ENCODE measurements around the gene TNXB.
"Not testable (repeated sequence)": the region's sequence is repeated elsewhere in the genome, so short reads cannot be mapped to it uniquely, and the experiment has no call there.

The TNXB gene

GRCh38 chr6:32149932-32150870, 41.1 kb upstream of the TNXB start:
- Histone ChIP-seq H3K27me3 (ENCODE audit: control insufficient read depth, insufficient read depth, low read length) (peaks cover 41% of the 10 kb centered on the region), H3K27ac (ENCODE audit: low read depth, low read length) (no peak overlapping the region), H3K4me3 (ENCODE audit: low read depth, low read length) (peak overlapping the region; percentile 57), H3K9ac (ENCODE audit: low read depth, low read length) (no peak overlapping the region), H3K4me1 (ENCODE audit: control insufficient read depth, insufficient read depth, low read length) (peaks cover 39% of the 10 kb centered on the region), H3K36me3 (ENCODE audit: control insufficient read depth, insufficient read depth, low read length) (peaks cover 1% of the 10 kb centered on the region; the same call in 1 of the 2 replicates), H3K9me3 (ENCODE audit: control insufficient read depth, insufficient read depth, low read length) (no peaks in the 10 kb centered on the region)

GRCh38 chr6:32149092-32149755, 40.1 kb upstream of the TNXB start:
- H3K4me3 ChIP-seq (ENCODE audit: low read depth, low read length) = peak overlapping the region; percentile 61
- H3K27me3 ChIP-seq (ENCODE audit: control insufficient read depth, insufficient read depth, low read length) = peaks cover 41% of the 10 kb centered on the region
- H3K27ac ChIP-seq (ENCODE audit: low read depth, low read length) = no peak overlapping the region
- no peaks in the 10 kb centered on the region for H3K9me3 ChIP-seq (ENCODE audit: control insufficient read depth, insufficient read depth, low read length)
- H3K36me3 ChIP-seq (ENCODE audit: control insufficient read depth, insufficient read depth, low read length) = no peaks in the 10 kb centered on the region
- peaks cover 39% of the 10 kb centered on the region for H3K4me1 ChIP-seq (ENCODE audit: control insufficient read depth, insufficient read depth, low read length)
- H3K9ac ChIP-seq (ENCODE audit: low read depth, low read length) = no peak overlapping the region

- Histone ChIP-seq H3K9ac (ENCODE audit: low read depth, low read length) (no peak overlapping the region), H3K27ac (ENCODE audit: low read depth, low read length) (no peak overlapping the region), H3K36me3 (ENCODE audit: control insufficient read depth, insufficient read depth, low read length) (no peaks in the 10 kb centered on the region), H3K27me3 (ENCODE audit: control insufficient read depth, insufficient read depth, low read length) (peaks cover 41% of the 10 kb centered on the region), H3K4me3 (ENCODE audit: low read depth, low read length) (peak overlapping the region; percentile 61), H3K9me3 (ENCODE audit: control insufficient read depth, insufficient read depth, low read length) (no peaks in the 10 kb centered on the region), H3K4me1 (ENCODE audit: control insufficient read depth, insufficient read depth, low read length) (peaks cover 39% of the 10 kb centered on the region)
Observed at GRCh38 chr6:32148289-32149091, 39.4 kb upstream of the TNXB start.

GRCh38 chr6:32147401-32148132, 38.4 kb upstream of the TNXB start:
- H3K4me1 ChIP-seq (ENCODE audit: control insufficient read depth, insufficient read depth, low read length) = peaks cover 32% of the 10 kb centered on the region
- H3K27me3 ChIP-seq (ENCODE audit: control insufficient read depth, insufficient read depth, low read length) = peaks cover 36% of the 10 kb centered on the region
- H3K36me3 ChIP-seq (ENCODE audit: control insufficient read depth, insufficient read depth, low read length) = no peaks in the 10 kb centered on the region
- no peaks in the 10 kb centered on the region for H3K9me3 ChIP-seq (ENCODE audit: control insufficient read depth, insufficient read depth, low read length)
- H3K9ac ChIP-seq (ENCODE audit: low read depth, low read length) = no peak overlapping the region
- no peak overlapping the region for H3K27ac ChIP-seq (ENCODE audit: low read depth, low read length)
- peak overlapping the region; percentile 56; the same call in 1 of the 2 replicates for H3K4me3 ChIP-seq (ENCODE audit: low read depth, low read length)

- peaks cover 28% of the 10 kb centered on the region for H3K27me3 ChIP-seq (ENCODE audit: control insufficient read depth, insufficient read depth, low read length)
- no peaks in the 10 kb centered on the region for H3K36me3 ChIP-seq (ENCODE audit: control insufficient read depth, insufficient read depth, low read length)
Observed at GRCh38 chr6:32146687-32147086, 37.5 kb upstream of the TNXB start.

GRCh38 chr6:32146287-32146686, 37.1 kb upstream of the TNXB start:
- Histone ChIP-seq H3K9ac (ENCODE audit: low read depth, low read length) (peak overlapping the region; percentile 4; the same call in 1 of the 2 replicates), H3K4me1 (ENCODE audit: control insufficient read depth, insufficient read depth, low read length) (peaks cover 24% of the 10 kb centered on the region), H3K4me3 (ENCODE audit: low read depth, low read length) (no peak overlapping the region; the same call in 1 of the 2 replicates), H3K9me3 (ENCODE audit: control insufficient read depth, insufficient read depth, low read length) (no peaks in the 10 kb centered on the region), H3K27ac (ENCODE audit: low read depth, low read length) (no peak overlapping the region), H3K36me3 (ENCODE audit: control insufficient read depth, insufficient read depth, low read length) (no peaks in the 10 kb centered on the region), H3K27me3 (ENCODE audit: control insufficient read depth, insufficient read depth, low read length) (peaks cover 25% of the 10 kb centered on the region)

More at GRCh38 chr6:32146687-32147086, 37.5 kb upstream of the TNXB start:
- peak overlapping the region; percentile 4; the same call in 1 of the 2 replicates for H3K9ac ChIP-seq (ENCODE audit: low read depth, low read length)
- H3K4me1 ChIP-seq (ENCODE audit: control insufficient read depth, insufficient read depth, low read length) = peaks cover 26% of the 10 kb centered on the region
- H3K27ac ChIP-seq (ENCODE audit: low read depth, low read length) = no peak overlapping the region
- H3K4me3 ChIP-seq (ENCODE audit: low read depth, low read length) = no peak overlapping the region; the same call in 1 of the 2 replicates
- H3K9me3 ChIP-seq (ENCODE audit: control insufficient read depth, insufficient read depth, low read length) = no peaks in the 10 kb centered on the region

- peaks cover 12% of the 10 kb centered on the region for H3K4me1 ChIP-seq (ENCODE audit: control insufficient read depth, insufficient read depth, low read length)
- not testable (repeated sequence) for H3K9ac ChIP-seq (ENCODE audit: low read depth, low read length); H3K4me3 ChIP-seq (ENCODE audit: low read depth, low read length); H3K27me3 ChIP-seq (ENCODE audit: control insufficient read depth, insufficient read depth, low read length); H3K27ac ChIP-seq (ENCODE audit: low read depth, low read length); H3K36me3 ChIP-seq (ENCODE audit: control insufficient read depth, insufficient read depth, low read length); H3K9me3 ChIP-seq (ENCODE audit: control insufficient read depth, insufficient read depth, low read length)
Observed at GRCh38 chr6:32144238-32144637, 35.1 kb upstream of the TNXB start.

GRCh38 chr6:32140420-32141046, 31.4 kb upstream of the TNXB start:
- Histone ChIP-seq H3K27ac (ENCODE audit: low read depth, low read length) (no peak overlapping the region), H3K9ac (ENCODE audit: low read depth, low read length) (no peak overlapping the region), H3K27me3 (ENCODE audit: control insufficient read depth, insufficient read depth, low read length) (no peaks in the 10 kb centered on the region), H3K36me3 (ENCODE audit: control insufficient read depth, insufficient read depth, low read length) (no peaks in the 10 kb centered on the region), H3K9me3 (ENCODE audit: control insufficient read depth, insufficient read depth, low read length) (no peaks in the 10 kb centered on the region), H3K4me1 (ENCODE audit: control insufficient read depth, insufficient read depth, low read length) (no peaks in the 10 kb centered on the region), H3K4me3 (ENCODE audit: low read depth, low read length) (no peak overlapping the region)

GRCh38 chr6:32139590-32139989, 30.5 kb upstream of the TNXB start:
- no peaks in the 10 kb centered on the region for H3K27me3 ChIP-seq (ENCODE audit: control insufficient read depth, insufficient read depth, low read length)
- no peak overlapping the region for H3K4me3 ChIP-seq (ENCODE audit: low read depth, low read length)
- no peak overlapping the region for H3K9ac ChIP-seq (ENCODE audit: low read depth, low read length)
- H3K9me3 ChIP-seq (ENCODE audit: control insufficient read depth, insufficient read depth, low read length) = no peaks in the 10 kb centered on the region
- no peaks in the 10 kb centered on the region for H3K4me1 ChIP-seq (ENCODE audit: control insufficient read depth, insufficient read depth, low read length)
- no peaks in the 10 kb centered on the region for H3K36me3 ChIP-seq (ENCODE audit: control insufficient read depth, insufficient read depth, low read length)
- no peak overlapping the region for H3K27ac ChIP-seq (ENCODE audit: low read depth, low read length)

- no peak overlapping the region for H3K9ac ChIP-seq (ENCODE audit: low read depth, low read length)
- no peaks in the 10 kb centered on the region for H3K4me1 ChIP-seq (ENCODE audit: control insufficient read depth, insufficient read depth, low read length)
- no peaks in the 10 kb centered on the region for H3K27me3 ChIP-seq (ENCODE audit: control insufficient read depth, insufficient read depth, low read length)
- H3K4me3 ChIP-seq (ENCODE audit: low read depth, low read length) = no peak overlapping the region
- no peaks in the 10 kb centered on the region for H3K9me3 ChIP-seq (ENCODE audit: control insufficient read depth, insufficient read depth, low read length)
- H3K27ac ChIP-seq (ENCODE audit: low read depth, low read length) = no peak overlapping the region
- H3K36me3 ChIP-seq (ENCODE audit: control insufficient read depth, insufficient read depth, low read length) = no peaks in the 10 kb centered on the region
Observed at GRCh38 chr6:32137454-32137853, 28.3 kb upstream of the TNXB start.

All from HUES48 (cell line).